Stimulated activated naive CD4-positive, alpha-beta T cell treated with Interleukin-2 at 50 U/mL for 16 hours (primary cell): ENCODE results near the gene BSPRY.
"Not testable (repeated sequence)": the region's sequence is repeated elsewhere in the genome, so short reads cannot be mapped to it uniquely, and the experiment has no call there.

Experiments used
- DNase-seq: peaks from one replicate; lab custom pipeline; 2025; lab: John Stamatoyannopoulos, UW

BSPRY gene

DNA sequence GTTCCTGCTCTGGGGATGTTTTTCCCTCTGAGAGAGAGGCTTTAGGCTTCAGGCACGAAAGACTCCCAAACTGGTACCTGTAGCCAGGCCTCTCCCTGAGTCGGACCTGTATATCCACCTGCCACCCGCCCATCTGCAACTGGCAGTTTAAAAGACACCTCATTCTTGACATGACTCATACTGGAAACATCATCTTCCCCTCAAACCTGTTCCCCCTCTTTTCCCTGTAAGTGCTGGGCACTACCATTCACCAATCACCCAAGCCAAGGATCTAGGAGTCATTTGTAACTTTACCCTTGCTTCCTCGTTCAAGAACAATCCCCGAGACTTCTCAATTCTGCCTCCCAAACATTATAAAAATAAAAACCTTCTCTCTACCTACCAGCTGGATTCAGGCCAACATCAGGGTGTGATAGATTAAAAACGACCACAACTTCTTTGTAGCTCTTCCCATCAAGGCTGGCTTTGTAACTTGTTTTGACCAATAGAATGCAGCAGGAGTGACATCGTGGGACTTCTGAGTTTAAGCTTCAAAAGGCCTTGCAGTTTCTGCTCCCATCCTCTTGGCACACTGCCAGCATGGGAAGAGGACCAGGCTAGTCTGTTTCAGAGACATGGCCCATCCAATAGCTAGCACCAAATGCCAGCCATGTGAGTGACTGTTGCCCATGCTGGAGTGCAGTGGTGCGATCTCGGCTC, 7.5 kb upstream of the BSPRY start:
- no peak for DNase-seq

DNA sequence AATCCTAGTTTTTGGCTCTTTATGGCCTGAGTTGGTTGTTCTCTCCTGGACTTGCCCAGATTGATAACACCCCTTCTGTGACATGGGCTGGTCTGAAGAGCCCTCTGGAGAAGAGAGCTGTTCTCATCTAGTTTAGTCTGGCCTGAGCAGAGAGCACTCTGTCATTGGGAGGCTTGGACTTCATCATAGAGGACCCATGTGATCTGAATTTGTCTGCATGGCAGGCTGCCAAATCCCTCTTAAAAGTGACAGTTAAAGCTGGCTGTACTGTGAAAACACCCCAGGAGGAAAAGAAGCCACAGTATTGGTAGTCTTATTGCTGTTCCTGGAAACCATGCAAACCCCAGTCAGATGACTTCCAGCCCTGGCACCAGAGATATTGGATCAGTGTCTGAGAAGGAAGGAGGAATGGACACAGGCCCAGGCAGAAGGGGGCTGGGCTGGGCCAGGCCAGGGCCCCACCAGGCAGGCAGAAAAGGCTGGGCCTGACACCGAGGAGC, 5.6 kb upstream of the BSPRY start:
- no peak for DNase-seq

DNA sequence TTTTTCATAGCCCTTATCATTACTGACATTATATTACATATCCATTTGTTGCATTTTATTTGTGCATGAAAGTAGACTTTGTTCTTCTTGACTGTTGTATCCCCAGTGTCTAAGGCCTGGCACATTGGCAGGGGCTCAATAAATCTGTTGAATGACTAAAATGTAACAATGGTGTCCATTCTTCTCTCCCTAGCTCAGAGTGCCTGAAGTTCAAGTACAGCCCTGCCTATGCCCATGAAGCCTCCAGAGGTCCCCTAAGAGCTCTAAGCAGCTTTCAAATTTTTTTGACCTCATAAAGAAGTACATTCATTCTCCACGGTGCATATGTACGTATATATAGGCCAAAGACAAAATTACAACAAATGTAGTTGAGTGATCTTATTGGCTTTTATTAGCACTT, 4.2 kb upstream of the BSPRY start:
- no peak for DNase-seq

DNA sequence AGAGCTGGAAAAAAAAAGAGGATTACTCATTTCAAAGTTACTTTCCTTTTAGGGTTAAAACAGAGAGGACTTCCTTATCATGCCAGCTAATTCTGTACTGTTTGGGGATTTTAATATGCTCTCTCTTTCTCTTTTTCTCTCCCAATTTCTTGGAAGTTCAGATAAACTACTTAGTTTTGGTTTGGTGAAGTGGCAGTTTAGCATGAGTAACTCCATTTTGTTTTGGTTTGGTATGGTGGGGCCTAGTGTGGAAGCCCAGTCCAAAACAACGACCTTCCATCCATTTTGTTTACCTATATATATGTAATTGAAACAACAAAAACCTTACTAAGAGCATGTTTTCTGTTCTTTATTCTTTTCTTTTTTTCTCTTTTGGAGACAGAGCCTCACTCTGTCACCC, 3.7 kb upstream of the BSPRY start:
- no peak for DNase-seq

DNA sequence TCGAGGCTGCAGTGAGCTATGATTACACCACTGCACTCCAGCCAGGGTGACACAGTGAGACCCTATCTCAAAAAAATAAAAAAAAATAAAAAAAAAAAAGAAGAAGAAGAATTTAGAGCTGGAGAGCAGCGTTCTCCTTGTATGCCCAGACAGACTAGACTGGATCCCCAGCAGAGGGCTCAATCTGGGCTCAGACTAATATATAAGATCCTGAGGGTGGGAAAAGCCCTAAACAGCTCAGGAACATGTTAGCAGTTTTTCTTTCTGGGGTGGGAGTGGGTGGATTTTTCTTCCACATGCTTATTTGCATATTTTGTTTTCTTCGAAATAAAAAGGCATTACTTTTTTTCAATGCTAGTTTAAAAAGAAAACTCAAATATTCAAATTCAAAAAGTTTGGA, 904 bp upstream of the BSPRY start:
- DNase-seq: no peak

DNA sequence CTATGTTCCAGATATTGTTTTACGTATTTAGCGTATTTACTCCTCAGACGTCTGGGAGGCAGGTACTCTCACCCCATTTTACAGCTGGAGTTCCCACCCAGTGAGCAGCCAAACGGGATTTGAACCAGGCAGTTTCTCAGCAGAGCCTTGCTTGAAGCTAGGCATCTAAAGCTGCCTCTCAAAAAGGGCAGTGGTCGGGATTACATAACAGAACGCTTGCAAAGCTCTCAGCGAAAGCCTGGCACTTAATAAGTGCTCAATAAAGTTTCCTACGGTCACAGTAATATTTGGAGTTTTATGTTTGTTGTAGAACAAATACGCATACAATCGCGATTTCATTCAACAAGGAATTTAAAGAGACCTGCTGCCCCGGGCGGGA, 286 bp upstream of the BSPRY start:
- no peak for DNase-seq

DNA sequence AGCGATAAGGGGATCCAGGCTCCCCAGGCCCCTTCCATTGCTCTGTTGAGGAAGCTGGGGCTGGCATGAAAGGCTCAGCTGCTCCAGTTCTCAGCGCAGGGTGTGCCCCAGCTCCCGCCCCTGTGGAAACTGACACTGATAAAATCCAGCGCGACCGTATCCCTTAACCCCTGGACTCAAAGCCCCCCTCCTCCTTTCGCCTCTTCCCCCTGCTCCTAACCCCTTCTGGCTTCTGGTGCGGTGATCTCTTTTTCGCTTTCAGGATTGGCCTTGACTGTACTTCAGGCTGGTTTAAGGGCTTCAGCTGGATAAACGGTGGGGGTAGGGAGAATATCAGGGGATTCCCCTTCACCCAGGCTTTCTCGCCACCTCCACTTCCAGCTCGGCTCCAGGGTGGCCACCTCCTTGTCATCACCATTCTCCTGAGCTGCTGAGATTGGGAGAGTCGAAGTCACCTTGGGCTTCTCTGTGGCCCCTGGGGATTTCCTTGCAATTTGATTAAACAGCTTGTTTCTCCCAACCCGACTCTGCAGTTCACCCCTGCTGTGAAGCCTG, 843 bp downstream of the BSPRY start:
- no peak for DNase-seq

DNA sequence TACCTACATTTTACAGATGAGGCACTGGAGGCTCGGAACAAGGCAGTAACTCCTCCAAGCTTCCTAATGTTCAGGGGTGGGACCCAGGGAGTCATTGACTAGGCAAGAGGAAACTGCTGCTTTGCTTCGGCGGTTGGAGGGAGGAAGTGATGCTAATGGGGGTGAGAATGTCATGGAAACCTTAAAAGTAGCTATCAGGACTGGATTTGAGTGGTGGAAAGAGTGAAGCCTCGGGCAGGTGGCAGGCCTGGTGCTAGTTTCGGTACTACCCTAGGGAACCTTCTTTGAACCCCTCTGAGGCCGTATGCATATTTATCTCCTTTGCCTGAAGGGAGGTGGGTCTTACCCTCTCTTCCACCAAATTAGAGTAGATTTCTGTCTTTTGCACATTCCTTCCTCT, 1.6 kb downstream of the BSPRY start:
- DNase-seq: no peak

DNA sequence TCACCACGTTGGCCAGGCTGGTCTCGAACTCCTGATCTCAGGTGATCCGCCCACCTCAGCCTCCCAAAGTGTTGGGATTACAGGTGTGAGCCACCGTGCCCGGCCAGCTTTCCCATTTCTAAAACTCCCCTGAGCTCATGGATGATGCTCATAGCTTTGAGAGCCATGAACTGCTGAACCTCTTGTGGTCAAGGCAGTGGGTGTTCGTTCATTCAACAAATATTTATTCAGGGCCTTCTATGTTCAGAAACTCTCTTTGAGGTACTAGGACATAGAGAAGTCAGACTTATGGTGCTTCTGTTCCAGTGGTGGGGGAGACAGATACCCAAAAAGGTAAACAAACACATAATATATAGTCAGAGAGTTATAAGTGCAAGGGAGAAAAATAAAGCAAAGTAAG, 2.7 kb downstream of the BSPRY start:
- no peak for DNase-seq

DNA sequence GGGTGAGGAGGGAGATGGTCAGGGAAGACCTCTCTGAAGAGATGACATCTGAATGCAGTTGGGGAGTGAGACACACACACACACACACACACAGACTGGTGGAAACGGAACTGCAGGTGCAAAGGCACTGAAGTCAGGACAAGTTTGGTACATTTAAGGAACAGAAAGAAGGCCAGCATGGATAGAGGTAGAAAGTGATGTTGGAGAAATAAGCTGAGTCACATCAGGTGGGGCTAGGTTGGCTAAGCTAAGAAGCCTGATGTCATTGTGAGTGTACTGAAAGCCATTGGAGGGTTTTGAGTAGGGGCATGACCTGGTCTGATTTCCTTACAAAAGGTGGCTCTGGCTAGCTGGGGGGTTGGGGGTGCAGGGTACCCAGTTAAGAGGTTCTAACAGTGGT, 3.1 kb downstream of the BSPRY start:
- DNase-seq: no peak

DNA sequence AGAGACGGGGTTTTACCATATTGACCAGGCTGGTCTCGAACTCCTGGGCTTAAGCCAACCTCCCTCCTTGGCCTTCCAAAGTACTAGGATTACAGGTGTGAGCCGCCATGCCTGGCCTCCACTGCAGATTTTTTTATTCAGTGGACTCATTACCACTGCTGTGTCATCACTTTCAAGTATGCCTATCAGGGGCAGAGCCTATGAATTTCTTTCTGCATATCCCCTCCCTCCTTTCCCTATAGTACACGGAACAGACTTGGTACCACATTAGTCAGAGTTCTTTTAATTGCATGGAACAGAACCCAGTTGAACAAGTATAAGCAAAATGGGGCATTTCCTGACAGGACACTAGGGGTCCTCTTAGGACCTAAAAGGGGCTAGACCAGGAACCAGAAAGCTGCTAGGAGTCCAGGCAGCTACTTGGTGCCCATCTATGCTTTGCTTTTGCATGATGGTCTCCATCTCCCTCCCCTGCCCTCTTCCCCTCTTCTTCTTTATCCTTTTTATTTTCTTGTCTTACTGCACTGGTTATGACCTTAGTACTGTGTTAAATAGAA, 5.8 kb downstream of the BSPRY start:
- no peak for DNase-seq

DNA sequence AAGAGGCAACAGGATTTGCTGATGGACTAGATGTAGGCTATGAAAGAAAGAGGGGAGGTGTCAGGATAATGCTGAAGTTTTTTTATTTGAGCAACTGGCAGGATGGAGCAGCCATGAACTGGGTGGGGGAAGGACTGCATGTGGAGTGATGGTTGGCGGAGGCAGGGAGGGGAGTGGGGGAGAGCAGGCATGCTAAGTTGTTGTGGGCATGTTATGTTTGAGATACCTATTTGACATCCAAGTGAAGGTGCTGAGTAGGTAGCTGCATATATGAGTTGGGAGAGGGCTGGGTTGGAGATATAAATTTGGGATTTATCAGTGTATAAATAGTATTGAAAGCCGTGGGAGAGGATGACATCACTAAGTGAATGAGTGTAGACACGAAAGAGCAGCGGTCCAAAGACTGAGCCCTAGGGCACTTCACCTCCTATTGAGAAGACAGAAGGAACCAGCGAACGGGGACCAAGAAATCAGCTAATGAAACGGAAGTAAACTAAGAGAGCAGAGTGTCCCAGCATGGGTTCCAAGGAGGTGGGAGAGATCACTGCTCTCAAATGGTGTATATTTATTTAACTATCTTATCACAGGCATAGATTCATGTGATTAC, 7.4 kb downstream of the BSPRY start:
- no peak for DNase-seq

DNA sequence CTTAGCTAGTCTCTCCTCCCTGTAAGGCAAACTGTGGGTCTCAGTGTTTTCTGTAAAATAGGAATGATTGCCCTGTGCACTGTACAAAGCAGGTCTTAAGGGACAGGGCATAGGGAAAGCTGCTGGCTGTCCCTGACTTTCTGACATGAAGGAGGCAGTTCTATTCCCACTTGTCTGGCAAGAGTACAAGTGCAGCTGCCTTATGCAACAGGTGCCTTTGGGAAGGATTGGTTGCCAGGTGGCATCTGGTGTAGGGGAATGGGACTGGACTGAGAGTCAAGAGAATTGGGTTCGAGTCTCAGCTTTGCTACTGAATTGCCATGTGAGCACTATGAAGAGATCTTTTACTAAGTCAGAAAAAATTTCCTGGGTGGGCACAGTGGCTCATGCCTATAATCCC, 10.0 kb downstream of the BSPRY start:
- DNase-seq: no peak

DNA sequence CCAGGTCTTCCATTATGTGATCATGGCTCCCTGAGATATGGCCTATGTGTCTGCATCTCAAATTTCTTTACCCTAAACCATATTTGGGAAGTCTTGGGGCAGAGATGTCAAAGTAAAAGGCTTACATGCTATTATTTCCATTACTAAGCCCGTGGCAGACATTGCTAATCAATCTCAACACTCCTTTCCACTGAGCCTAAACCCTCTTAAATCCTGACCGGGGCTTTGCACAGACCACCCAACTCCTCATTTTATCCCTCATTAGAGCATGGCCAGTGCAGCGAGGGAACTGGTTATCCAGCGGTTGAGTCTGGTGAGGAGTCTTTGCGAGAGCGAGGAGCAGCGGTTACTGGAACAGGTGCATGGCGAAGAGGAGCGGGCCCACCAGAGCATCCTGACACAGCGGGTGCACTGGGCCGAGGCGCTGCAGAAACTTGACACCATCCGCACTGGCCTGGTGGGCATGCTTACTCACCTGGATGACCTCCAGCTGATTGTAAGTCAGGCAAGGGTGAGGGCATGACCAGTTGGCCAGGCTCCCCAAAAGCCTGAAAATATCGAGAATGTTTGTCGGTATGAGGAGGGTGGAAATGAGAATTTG, 11.0 kb downstream of the BSPRY start:
- no peak for DNase-seq

DNA sequence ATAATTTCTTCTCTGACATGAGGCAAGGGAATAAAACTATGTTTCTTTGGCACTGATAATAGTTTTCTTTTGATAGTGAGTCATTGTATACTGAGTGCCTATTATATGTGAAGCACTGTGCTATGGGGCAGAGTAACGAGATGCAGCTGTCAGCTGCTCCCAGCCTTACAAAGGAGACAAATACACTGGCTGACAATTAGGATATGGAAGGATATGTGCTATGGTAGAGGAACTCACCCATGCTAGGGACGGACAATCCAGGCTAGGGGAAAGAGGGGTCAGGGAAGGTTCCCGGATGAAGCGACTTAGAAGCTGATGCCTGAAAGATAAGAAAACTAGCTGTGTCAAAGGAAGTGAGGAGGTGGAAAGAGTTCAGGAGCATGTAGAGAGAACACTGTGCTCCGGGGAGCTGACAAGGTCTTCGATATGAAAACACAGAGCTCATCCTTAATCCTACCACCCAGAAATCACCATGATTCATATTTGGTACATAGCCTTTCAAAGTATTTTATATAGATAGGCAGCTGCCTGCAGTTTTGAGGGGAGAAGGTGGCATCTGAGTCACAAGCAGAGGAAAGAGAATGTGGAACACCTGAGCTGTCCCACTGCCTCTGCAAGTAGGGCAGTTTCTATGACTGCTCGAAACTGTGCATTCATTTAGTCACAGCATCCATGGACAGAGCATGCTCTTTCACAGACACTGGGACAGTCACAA, 12.1 kb downstream of the BSPRY start:
- no peak for DNase-seq

DNA sequence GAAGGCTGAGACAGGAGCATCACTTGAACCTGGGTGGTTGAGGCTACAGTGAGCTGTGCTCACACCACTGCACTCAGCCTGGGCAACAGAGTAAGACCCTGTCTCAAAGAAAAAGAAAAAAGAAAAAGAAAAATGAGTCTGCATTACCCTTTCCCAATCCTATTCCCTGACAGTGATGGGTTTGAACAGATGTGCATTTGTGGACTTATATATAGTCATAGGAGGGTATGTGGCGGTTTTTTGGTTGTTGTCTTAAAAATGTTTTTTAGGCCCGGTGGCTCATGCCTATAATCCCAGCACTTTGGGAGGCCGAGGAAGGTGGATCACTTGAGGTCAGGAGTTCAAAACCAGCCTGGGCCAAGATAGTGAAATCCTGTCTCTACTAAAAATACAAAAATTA, 14.0 kb downstream of the BSPRY start:
- DNase-seq: no peak

DNA sequence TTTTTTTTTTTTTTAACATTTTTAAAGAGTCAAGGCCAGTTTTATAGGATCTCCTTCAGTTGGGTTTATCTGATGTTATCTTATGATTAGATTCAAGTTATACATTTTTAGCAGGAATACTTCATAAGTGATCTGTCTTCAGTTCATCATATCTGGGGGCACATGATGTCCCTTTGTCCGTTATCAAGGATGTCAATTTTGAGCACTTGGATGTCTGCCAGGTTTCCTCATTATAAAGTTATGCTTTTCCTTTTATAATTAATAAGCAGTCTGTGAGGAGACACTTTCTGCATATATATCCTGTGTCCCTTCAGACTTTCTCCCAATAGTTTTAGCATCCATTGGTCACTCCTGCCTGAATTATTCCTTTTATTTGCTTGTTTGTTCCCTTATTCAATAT, 15.6 kb downstream of the BSPRY start:
- DNase-seq: no peak

DNA sequence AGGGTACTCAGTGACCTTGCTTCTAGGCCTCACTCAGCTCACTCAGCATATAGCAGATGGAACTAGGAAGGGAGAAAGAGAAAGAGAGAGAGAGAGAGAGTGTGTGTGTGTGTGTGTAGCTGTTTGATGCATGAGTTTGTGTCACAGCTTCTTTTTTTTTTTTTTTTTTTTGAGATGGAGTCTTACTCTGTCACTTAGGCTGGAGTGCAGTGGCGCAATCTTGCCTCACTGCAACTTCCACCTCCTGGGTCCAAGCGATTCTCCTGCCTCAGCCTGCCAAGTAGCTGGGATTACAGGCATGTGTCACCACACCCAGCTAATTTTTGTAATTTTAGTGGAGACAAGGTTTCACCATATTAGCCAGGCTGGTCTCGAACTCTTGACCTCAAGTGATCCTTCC, 16.3 kb downstream of the BSPRY start:
- not testable (repeated sequence) for DNase-seq

DNA sequence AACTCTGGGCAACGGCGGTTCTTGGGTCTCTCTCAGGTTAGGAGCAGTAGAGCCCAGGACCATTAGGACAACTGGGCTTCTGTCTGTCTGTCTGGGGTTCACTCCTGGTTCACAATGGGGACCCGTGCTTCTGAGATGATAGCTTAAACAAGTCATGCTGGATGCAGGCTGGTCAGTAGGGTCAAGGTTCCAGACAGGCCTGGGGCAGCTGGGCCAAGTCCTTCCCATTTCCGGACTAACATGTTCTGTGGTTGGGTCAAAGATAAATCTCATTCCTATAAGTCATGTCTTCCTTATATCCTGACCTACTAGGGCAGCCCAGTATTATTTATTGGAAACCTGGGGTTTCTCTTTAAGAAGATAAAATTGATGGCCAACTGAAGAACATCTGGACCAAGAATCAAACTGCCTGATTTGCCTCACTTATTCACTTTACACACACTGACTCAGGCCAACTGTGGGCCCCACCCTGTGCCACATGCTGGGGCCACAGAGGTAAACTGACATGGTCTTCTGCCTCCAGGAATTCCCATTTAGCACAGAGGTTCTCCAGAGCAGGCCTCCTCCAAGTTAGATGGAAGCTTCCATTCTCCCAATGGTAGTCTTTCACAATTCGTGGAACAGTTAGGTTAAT, 19.1 kb downstream of the BSPRY start:
- no peak for DNase-seq

DNA sequence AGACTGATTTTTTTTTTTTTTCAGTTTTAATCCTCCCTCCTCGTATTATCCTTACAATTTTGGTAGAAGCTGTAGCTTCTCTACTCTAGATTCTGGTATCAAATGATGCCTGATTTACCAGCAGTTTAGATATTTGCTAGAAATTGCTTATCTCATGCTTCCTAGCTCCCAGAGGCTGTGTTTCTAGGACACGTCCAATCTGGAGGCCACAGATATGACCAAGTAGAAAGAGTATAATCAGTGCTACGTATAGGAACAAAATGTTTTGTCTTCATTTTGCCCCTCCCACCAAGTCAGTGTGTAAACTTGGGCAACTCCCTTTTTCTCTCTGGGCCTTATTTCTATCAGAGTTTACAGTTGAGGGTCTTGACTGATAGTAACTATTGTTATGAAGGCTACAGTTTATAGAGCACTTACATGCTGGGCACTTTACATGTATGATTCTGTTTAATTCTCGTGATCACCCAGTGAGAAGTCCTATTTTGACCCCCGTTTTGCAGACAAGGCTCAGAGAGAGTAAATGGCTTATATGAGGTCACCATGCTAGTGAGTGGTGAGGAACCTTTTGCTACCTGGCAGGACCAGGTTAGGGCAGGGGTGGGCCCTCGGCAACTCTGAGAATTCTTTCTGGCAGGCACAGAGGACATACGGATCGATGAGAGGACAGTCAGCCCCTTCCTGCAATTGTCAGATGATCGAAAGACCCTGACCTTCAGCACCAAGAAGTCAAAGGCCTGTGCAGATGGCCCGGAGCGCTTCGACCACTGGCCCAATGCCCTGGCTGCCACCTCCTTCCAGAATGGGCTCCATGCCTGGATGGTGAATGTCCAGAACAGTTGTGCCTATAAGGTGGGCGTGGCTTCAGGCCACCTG, 19.9 kb downstream of the BSPRY start:
- DNase-seq: no peak

DNA sequence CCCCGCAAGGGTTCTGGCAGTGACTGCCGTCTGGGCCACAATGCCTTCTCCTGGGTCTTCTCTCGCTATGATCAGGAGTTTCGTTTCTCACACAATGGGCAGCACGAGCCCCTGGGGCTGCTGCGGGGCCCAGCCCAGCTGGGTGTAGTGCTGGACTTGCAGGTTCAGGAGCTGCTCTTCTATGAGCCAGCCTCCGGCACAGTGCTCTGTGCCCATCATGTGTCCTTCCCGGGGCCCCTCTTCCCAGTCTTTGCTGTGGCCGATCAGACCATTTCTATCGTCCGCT, 20.5 kb downstream of the BSPRY start:
- DNase-seq: no peak
